ENCODE measurements around the gene ELP4. TPM values are rescaled to one million over a fixed set of nuclear protein-coding genes. Genes with fewer than 3 reads are reported as not detected.
A peak's percentile ranks its signal among the peaks of the same experiment; 100 is the strongest.

Gene ELP4
- total RNA-seq, 1 donor from 2014 or later = 15.0 TPM

- Mint-ChIP-seq H3K27ac (ENCODE audit: unreplicated experiment) (no peak overlapping the region), H3K4me3 (ENCODE audit: unreplicated experiment) (peak overlapping the region; percentile 48)
Measured at GRCh38 chr11:31797190-31798056, 287.9 kb downstream of the ELP4 start.

GRCh38 chr11:31798057-31798553, 288.5 kb downstream of the ELP4 start:
- H3K4me1 Mint-ChIP-seq (ENCODE audit: unreplicated experiment) = peaks cover 25% of the 10 kb centered on the region
- TF ChIP-seq CTCF (IDR thresholded peaks at IDR 0.05) = no peak
- peaks cover 84% of the 10 kb centered on the region for H3K27me3 Mint-ChIP-seq (ENCODE audit: unreplicated experiment)
- no peak overlapping the region for H3K27ac Mint-ChIP-seq (ENCODE audit: unreplicated experiment)
- peak overlapping the region; percentile 48 for H3K4me3 Mint-ChIP-seq (ENCODE audit: unreplicated experiment)
- H3K9me3 Mint-ChIP-seq (ENCODE audit: unreplicated experiment) = no peaks in the 10 kb centered on the region
- DNase-seq (ENCODE audit: extremely low spot score, unreplicated experiment) = no peak
- no peaks in the 10 kb centered on the region for H3K36me3 Mint-ChIP-seq (ENCODE audit: unreplicated experiment)

More at GRCh38 chr11:31797190-31798056, 287.9 kb downstream of the ELP4 start:
- no peak for TF ChIP-seq CTCF (IDR thresholded peaks at IDR 0.05)
- no peaks in the 10 kb centered on the region for H3K9me3 Mint-ChIP-seq (ENCODE audit: unreplicated experiment)
- peaks cover 25% of the 10 kb centered on the region for H3K4me1 Mint-ChIP-seq (ENCODE audit: unreplicated experiment)
- no peak for DNase-seq (ENCODE audit: extremely low spot score, unreplicated experiment)
- peaks cover 84% of the 10 kb centered on the region for H3K27me3 Mint-ChIP-seq (ENCODE audit: unreplicated experiment)
- no peaks in the 10 kb centered on the region for H3K36me3 Mint-ChIP-seq (ENCODE audit: unreplicated experiment)

GRCh38 chr11:31798554-31799434, 289.2 kb downstream of the ELP4 start:
- H3K4me3 Mint-ChIP-seq (ENCODE audit: unreplicated experiment) = peak overlapping the region; percentile 44
- H3K27me3 Mint-ChIP-seq (ENCODE audit: unreplicated experiment) = peaks cover 86% of the 10 kb centered on the region
- no peaks in the 10 kb centered on the region for H3K36me3 Mint-ChIP-seq (ENCODE audit: unreplicated experiment)
- H3K9me3 Mint-ChIP-seq (ENCODE audit: unreplicated experiment) = no peaks in the 10 kb centered on the region
- H3K4me1 Mint-ChIP-seq (ENCODE audit: unreplicated experiment) = peaks cover 25% of the 10 kb centered on the region
- TF ChIP-seq CTCF (IDR thresholded peaks at IDR 0.05) = peak; percentile 51
- peak; percentile 81 for DNase-seq (ENCODE audit: extremely low spot score, unreplicated experiment)
- H3K27ac Mint-ChIP-seq (ENCODE audit: unreplicated experiment) = no peak overlapping the region

- TF ChIP-seq CTCF (IDR thresholded peaks at IDR 0.05) = no peak
- DNase-seq (ENCODE audit: extremely low spot score, unreplicated experiment) = no peak
- H3K9me3 Mint-ChIP-seq (ENCODE audit: unreplicated experiment) = no peaks in the 10 kb centered on the region
- no peak overlapping the region for H3K27ac Mint-ChIP-seq (ENCODE audit: unreplicated experiment)
- H3K4me1 Mint-ChIP-seq (ENCODE audit: unreplicated experiment) = peaks cover 33% of the 10 kb centered on the region
- H3K4me3 Mint-ChIP-seq (ENCODE audit: unreplicated experiment) = no peak overlapping the region
- no peaks in the 10 kb centered on the region for H3K36me3 Mint-ChIP-seq (ENCODE audit: unreplicated experiment)
- peaks cover 88% of the 10 kb centered on the region for H3K27me3 Mint-ChIP-seq (ENCODE audit: unreplicated experiment)
Measured at GRCh38 chr11:31799435-31800397, 290.1 kb downstream of the ELP4 start.

Data from osteocyte (in vitro differentiated cells).